Measurements from ENCODE around the gene RPS2.

GRCh38 chr16:1938316-1938715, 26.3 kb downstream of the RPS2 start:
- TF ChIP-seq CTCF (IDR thresholded peaks at IDR 0.05) = no peak
- TF ChIP-seq POLR2A (IDR thresholded peaks at IDR 0.05) = no peak

Data from uterus (tissue), 2 donors.